Activated T-cell treated with anti-CD3 and anti-CD28 coated beads, Interleukin-2, amount 50 U/mL, for 4 hours (primary cell): Measurements from ENCODE around the gene RYK. TPM values are rescaled to one million over a fixed set of nuclear protein-coding genes. Genes with fewer than 3 reads are reported as not detected.

Experiments
- ATAC-seq, 2 donors: fragments of 200-7000 bp; cut with Tn5 transposase; one replicate each; pipeline ENCODE4 v1.10.0; 2021
- DNase-seq: peaks from one replicate; pipeline ENCODE4 v3.0.0-alpha.2; 2020
- H3K27me3 Mint-ChIP-seq: one replicate; pipeline ENCODE4 v1.8.0; 2021; ENCODE audit warnings: low read depth, mixed read lengths
- H3K36me3 Mint-ChIP-seq: one replicate; pipeline ENCODE4 v1.8.0; 2022; ENCODE audit warnings: mixed read lengths; ENCODE audit not compliant: insufficient read depth
- H3K4me1 Mint-ChIP-seq: one replicate; pipeline ENCODE4 v1.8.0; 2021; ENCODE audit warnings: low read depth, mixed read lengths
- H3K4me3 Mint-ChIP-seq: one replicate; pipeline ENCODE4 v1.8.0; 2021; ENCODE audit warnings: mild to moderate bottlenecking, moderate library complexity, mixed read lengths
- H3K9me3 Mint-ChIP-seq: one replicate; pipeline ENCODE4 v1.8.0; 2021; ENCODE audit warnings: mixed read lengths
- total RNA-seq, 3 donors: library from RNA; stranded (reverse); gene quantifications; one replicate each; pipeline ENCODE4 v1.2.1, GENCODE V29; 2021

Gene RYK
- total RNA-seq, 3 donors from 2014 or later = 29.8 to 38.8 (median 38.1) TPM

GRCh38 chr3:134180761-134181160, 69.9 kb downstream of the RYK start:
- H3K36me3 Mint-ChIP-seq = peaks cover 25% of the 10 kb centered on the region
- DNase-seq (no peak), ATAC-seq (no peak)
- no peak overlapping the region for H3K4me3 Mint-ChIP-seq
- H3K27me3 Mint-ChIP-seq = no peaks in the 10 kb centered on the region
- no peaks in the 10 kb centered on the region for H3K9me3 Mint-ChIP-seq
- H3K4me1 Mint-ChIP-seq = no peaks in the 10 kb centered on the region

GRCh38 chr3:134179508-134179907, 71.2 kb downstream of the RYK start:
- no peak for ATAC-seq
- Mint-ChIP-seq H3K36me3 (peaks cover 21% of the 10 kb centered on the region), H3K4me1 (no peaks in the 10 kb centered on the region), H3K4me3 (no peak overlapping the region), H3K9me3 (no peaks in the 10 kb centered on the region), H3K27me3 (no peaks in the 10 kb centered on the region)
- no peak for DNase-seq

GRCh38 chr3:134163096-134163495, 87.6 kb downstream of the RYK start:
- Mint-ChIP-seq H3K4me3 (no peak overlapping the region), H3K27me3 (no peaks in the 10 kb centered on the region), H3K4me1 (no peaks in the 10 kb centered on the region), H3K9me3 (no peaks in the 10 kb centered on the region), H3K36me3 (peaks cover 39% of the 10 kb centered on the region)
- DNase-seq (no peak), ATAC-seq (no peak)

GRCh38 chr3:134161898-134162615, 88.6 kb downstream of the RYK start:
- DNase-seq (no peak), ATAC-seq (no peak)
- Mint-ChIP-seq H3K4me3 (no peak overlapping the region), H3K4me1 (no peaks in the 10 kb centered on the region), H3K9me3 (no peaks in the 10 kb centered on the region), H3K36me3 (peaks cover 46% of the 10 kb centered on the region), H3K27me3 (no peaks in the 10 kb centered on the region)

GRCh38 chr3:134155446-134155845, 95.2 kb downstream of the RYK start:
- Mint-ChIP-seq H3K4me1 (no peaks in the 10 kb centered on the region), H3K4me3 (no peak overlapping the region), H3K36me3 (peaks cover 49% of the 10 kb centered on the region), H3K27me3 (no peaks in the 10 kb centered on the region), H3K9me3 (no peaks in the 10 kb centered on the region)
- ATAC-seq = no peak
- DNase-seq = no peak

GRCh38 chr3:134153761-134154160, 96.9 kb downstream of the RYK start:
- no peak for ATAC-seq
- H3K4me3 Mint-ChIP-seq = no peak overlapping the region
- no peaks in the 10 kb centered on the region for H3K27me3 Mint-ChIP-seq
- no peaks in the 10 kb centered on the region for H3K4me1 Mint-ChIP-seq
- H3K36me3 Mint-ChIP-seq = peaks cover 42% of the 10 kb centered on the region
- DNase-seq = no peak
- H3K9me3 Mint-ChIP-seq = no peaks in the 10 kb centered on the region

- Mint-ChIP-seq H3K4me1 (no peaks in the 10 kb centered on the region), H3K36me3 (peaks cover 26% of the 10 kb centered on the region), H3K27me3 (no peaks in the 10 kb centered on the region), H3K9me3 (no peaks in the 10 kb centered on the region), H3K4me3 (no peak overlapping the region)
- DNase-seq (no peak), ATAC-seq (no peak)
Measured at GRCh38 chr3:134150476-134150875, 100.2 kb downstream of the RYK start.

GRCh38 chr3:134149286-134149685, 101.4 kb downstream of the RYK start:
- no peaks in the 10 kb centered on the region for H3K9me3 Mint-ChIP-seq
- H3K27me3 Mint-ChIP-seq = no peaks in the 10 kb centered on the region
- peaks cover 15% of the 10 kb centered on the region for H3K36me3 Mint-ChIP-seq
- peaks cover 5% of the 10 kb centered on the region for H3K4me1 Mint-ChIP-seq
- no peak overlapping the region for H3K4me3 Mint-ChIP-seq
- DNase-seq (no peak), ATAC-seq (no peak)

GRCh38 chr3:134148534-134148933, 102.1 kb downstream of the RYK start:
- H3K4me3 Mint-ChIP-seq = no peak overlapping the region
- DNase-seq = no peak
- peaks cover 12% of the 10 kb centered on the region for H3K36me3 Mint-ChIP-seq
- H3K9me3 Mint-ChIP-seq = no peaks in the 10 kb centered on the region
- no peak for ATAC-seq
- H3K27me3 Mint-ChIP-seq = no peaks in the 10 kb centered on the region
- H3K4me1 Mint-ChIP-seq = peaks cover 9% of the 10 kb centered on the region

GRCh38 chr3:134147411-134147810, 103.2 kb downstream of the RYK start:
- peaks cover 7% of the 10 kb centered on the region for H3K36me3 Mint-ChIP-seq
- H3K4me1 Mint-ChIP-seq = peaks cover 9% of the 10 kb centered on the region
- no peaks in the 10 kb centered on the region for H3K27me3 Mint-ChIP-seq
- H3K9me3 Mint-ChIP-seq = peaks cover 1% of the 10 kb centered on the region
- no peak overlapping the region for H3K4me3 Mint-ChIP-seq
- ATAC-seq = no peak
- no peak for DNase-seq

- no peak for ATAC-seq
Measured at GRCh38 chr3:134146666-134147065, 104.0 kb downstream of the RYK start.

GRCh38 chr3:134145183-134145582, 105.5 kb downstream of the RYK start:
- ATAC-seq = no peak
- peaks cover 9% of the 10 kb centered on the region for H3K4me1 Mint-ChIP-seq
- H3K27me3 Mint-ChIP-seq = no peaks in the 10 kb centered on the region
- peaks cover 16% of the 10 kb centered on the region for H3K9me3 Mint-ChIP-seq
- no peak overlapping the region for H3K4me3 Mint-ChIP-seq
- no peak for DNase-seq
- peaks cover 8% of the 10 kb centered on the region for H3K36me3 Mint-ChIP-seq

More at GRCh38 chr3:134146666-134147065, 104.0 kb downstream of the RYK start:
- Mint-ChIP-seq H3K9me3 (peaks cover 9% of the 10 kb centered on the region), H3K36me3 (peaks cover 3% of the 10 kb centered on the region), H3K4me3 (no peak overlapping the region), H3K27me3 (no peaks in the 10 kb centered on the region), H3K4me1 (peaks cover 9% of the 10 kb centered on the region)
- no peak for DNase-seq

GRCh38 chr3:134144694-134145093, 106.0 kb downstream of the RYK start:
- Mint-ChIP-seq H3K36me3 (peaks cover 8% of the 10 kb centered on the region), H3K4me1 (peaks cover 9% of the 10 kb centered on the region), H3K9me3 (peaks cover 16% of the 10 kb centered on the region), H3K4me3 (no peak overlapping the region), H3K27me3 (no peaks in the 10 kb centered on the region)
- DNase-seq (no peak), ATAC-seq (no peak)

- Mint-ChIP-seq H3K27me3 (no peaks in the 10 kb centered on the region), H3K36me3 (peaks cover 8% of the 10 kb centered on the region), H3K4me1 (peaks cover 9% of the 10 kb centered on the region), H3K9me3 (peaks cover 18% of the 10 kb centered on the region), H3K4me3 (no peak overlapping the region)
- DNase-seq (no peak), ATAC-seq (no peak)
Measured at GRCh38 chr3:134143828-134144401, 106.7 kb downstream of the RYK start.

- Mint-ChIP-seq H3K9me3 (peaks cover 19% of the 10 kb centered on the region), H3K27me3 (no peaks in the 10 kb centered on the region), H3K36me3 (peaks cover 9% of the 10 kb centered on the region), H3K4me1 (no peaks in the 10 kb centered on the region), H3K4me3 (no peak overlapping the region)
- ATAC-seq (no peak), DNase-seq (no peak)
Measured at GRCh38 chr3:134136604-134137003, 114.1 kb downstream of the RYK start.
